Transverse colon (tissue), 4 donors: Measurements from ENCODE around the gene TEDC1.

ENCODE experiments used
- CTCF ChIP-seq, 5 experiments: fragments of 200-600 bp in 3 of 5; fragments of 450-650 bp in 2 of 5; sonication (generic) in 3 of 5; IDR thresholded peaks; 1 replicate in 2 of 5; 2 replicates in 3 of 5; pipeline ENCODE4 v1.5.1; 2016 to 2017; ENCODE audit warnings: antibody characterized with exemption in 5 of 5, inconsistent platforms in 3 of 5, mild to moderate bottlenecking in 2 of 5, moderate library complexity in 1 of 5
- EP300 ChIP-seq: sonication (generic); formaldehyde crosslinking; IDR thresholded peaks from one replicate; pipeline ENCODE4 v1.6.1; 2017; ENCODE audit warnings: antibody characterized with exemption, low read depth
- POLR2A ChIP-seq: fragments of 450-650 bp; IDR thresholded peaks from one replicate; pipeline ENCODE4 v1.6.1; 2016; ENCODE audit warnings: antibody characterized with exemption, mild to moderate bottlenecking, moderate library complexity
- POLR2AphosphoS5 ChIP-seq, 3 donors: sonication (generic); formaldehyde crosslinking; IDR thresholded peaks; one replicate each; pipeline ENCODE4 v1.6.1; 2016; ENCODE audit warnings: antibody characterized with exemption in 3 of 3

- TF ChIP-seq POLR2AphosphoS5 (IDR thresholded peaks at IDR 0.05) (no peak), CTCF (IDR thresholded peaks at IDR 0.05) (no peak), POLR2A (no peak), EP300 (no peak)
Measured at GRCh38 chr14:105503935-105504692, 13.1 kb downstream of the TEDC1 start.
